ENCODE measurements around the gene GPR17. TPM values are rescaled to one million over a fixed set of nuclear protein-coding genes. Genes with fewer than 3 reads are reported as not detected.

The GPR17 gene
- total RNA-seq, 1 donor from 2014 or later: not detected

- Histone ChIP-seq H3K9ac (no peak overlapping the region), H2AFZ (replicated peaks) (peak overlapping the region; percentile 60), H3K9me3 (ENCODE audit: low read depth) (peaks cover 7% of the 10 kb centered on the region), H3K4me3 (no peak overlapping the region), H3K27me3 (no peaks in the 10 kb centered on the region), H3K4me2 (peak overlapping the region; percentile 9), H3K36me3 (no peaks in the 10 kb centered on the region), H3K79me2 (ENCODE audit: low read depth) (no peaks in the 10 kb centered on the region), H3F3A (ENCODE audit: low read depth) (no peaks in the 10 kb centered on the region), H3K27ac (no peak overlapping the region), H4K20me1 (ENCODE audit: low read depth) (no peaks in the 10 kb centered on the region), H3K4me1 (peaks cover 8% of the 10 kb centered on the region)
- H3K27ac Mint-ChIP-seq: no peak overlapping the region
- TF ChIP-seq EZH2phosphoT487 (IDR thresholded peaks at IDR 0.05) (no peak), CTCF (IDR thresholded peaks at IDR 0.05) (no peak), EZH2 (IDR thresholded peaks at IDR 0.05) (no peak)
- DNase-seq (ENCODE audit: low spot score): peak; percentile 32
- H3K9me3 Mint-ChIP-seq: peaks cover 13% of the 10 kb centered on the region
- H3K4me1 Mint-ChIP-seq: no peaks in the 10 kb centered on the region
- H3K4me3 Mint-ChIP-seq: no peak overlapping the region
- H3K27me3 Mint-ChIP-seq (ENCODE audit: insufficient read depth, low read depth): peaks cover 6% of the 10 kb centered on the region
- no peaks in the 10 kb centered on the region for H3K36me3 Mint-ChIP-seq
These were observed 30.3 kb upstream of the GPR17 start for GRCh38 chr2:127615511-127616166.

- Histone ChIP-seq H3K27me3 (no peaks in the 10 kb centered on the region), H3K4me2 (no peak overlapping the region), H2AFZ (replicated peaks) (no peak overlapping the region), H3K36me3 (no peaks in the 10 kb centered on the region), H3K4me3 (no peak overlapping the region), H3K79me2 (ENCODE audit: low read depth) (no peaks in the 10 kb centered on the region), H3F3A (ENCODE audit: low read depth) (no peaks in the 10 kb centered on the region), H3K9me3 (ENCODE audit: low read depth) (no peaks in the 10 kb centered on the region), H4K20me1 (ENCODE audit: low read depth) (no peaks in the 10 kb centered on the region), H3K4me1 (peaks cover 8% of the 10 kb centered on the region), H3K9ac (no peak overlapping the region), H3K27ac (no peak overlapping the region)
- Mint-ChIP-seq H3K4me3 (no peak overlapping the region), H3K9me3 (peaks cover 4% of the 10 kb centered on the region), H3K36me3 (no peaks in the 10 kb centered on the region), H3K4me1 (no peaks in the 10 kb centered on the region), H3K27me3 (ENCODE audit: insufficient read depth, low read depth) (peaks cover 8% of the 10 kb centered on the region), H3K27ac (no peak overlapping the region)
- TF ChIP-seq EZH2phosphoT487 (IDR thresholded peaks at IDR 0.05) (no peak), EZH2 (IDR thresholded peaks at IDR 0.05) (no peak), CTCF (IDR thresholded peaks at IDR 0.05) (no peak)
- no peak for DNase-seq (ENCODE audit: low spot score)
These were observed 27.3 kb upstream of the GPR17 start for GRCh38 chr2:127618551-127619202.

GRCh38 chr2:127619203-127619590 is 26.8 kb upstream of the GPR17 start:
- H3K4me1 Mint-ChIP-seq: no peaks in the 10 kb centered on the region
- H3F3A ChIP-seq (ENCODE audit: low read depth): no peaks in the 10 kb centered on the region
- no peak overlapping the region for H3K27ac Mint-ChIP-seq
- no peak for DNase-seq (ENCODE audit: low spot score)
- H3K4me3 Mint-ChIP-seq: no peak overlapping the region
- H3K27me3 Mint-ChIP-seq (ENCODE audit: insufficient read depth, low read depth): peaks cover 9% of the 10 kb centered on the region
- no peak overlapping the region for H3K4me3 ChIP-seq
- peaks cover 4% of the 10 kb centered on the region for H3K9me3 Mint-ChIP-seq
- no peaks in the 10 kb centered on the region for H3K27me3 ChIP-seq
- H3K27ac ChIP-seq: no peak overlapping the region
- H2AFZ ChIP-seq (replicated peaks): no peak overlapping the region
- no peak overlapping the region for H3K4me2 ChIP-seq
- TF ChIP-seq CTCF (IDR thresholded peaks at IDR 0.05) (no peak), EZH2 (IDR thresholded peaks at IDR 0.05) (no peak), EZH2phosphoT487 (IDR thresholded peaks at IDR 0.05) (no peak)
- H3K79me2 ChIP-seq (ENCODE audit: low read depth): no peaks in the 10 kb centered on the region
- H3K9ac ChIP-seq: no peak overlapping the region
- no peaks in the 10 kb centered on the region for H3K36me3 ChIP-seq
- peaks cover 8% of the 10 kb centered on the region for H3K4me1 ChIP-seq
- no peaks in the 10 kb centered on the region for H3K9me3 ChIP-seq (ENCODE audit: low read depth)
- no peaks in the 10 kb centered on the region for H3K36me3 Mint-ChIP-seq
- no peaks in the 10 kb centered on the region for H4K20me1 ChIP-seq (ENCODE audit: low read depth)
